Left lung (tissue), 10 donors: ENCODE data around the gene HPS3. TPM values are rescaled to one million over a fixed set of nuclear protein-coding genes. Genes with fewer than 3 reads are reported as not detected.

Experiments
- ATAC-seq: fragments of 200-7000 bp; cut with Tn5 transposase; one replicate; pipeline ENCODE4 v1.9.1; 2020; ENCODE audit warnings: moderate library complexity
- DNase-seq, 4 donors: peaks; one replicate each; pipeline ENCODE4 v3.0.0-alpha.2; 2013 to 2020
- H3K27ac ChIP-seq, 2 donors: fragments of 200-600 bp; sonication (generic) in 1 of 2; one replicate each; pipeline versions ENCODE4 v1.5.0 to v1.8.0; 2020 to 2021
- H3K27me3 ChIP-seq, 2 donors: fragments of 200-600 bp; sonication (generic) in 1 of 2; one replicate each; pipeline versions ENCODE4 v1.5.0 to v1.8.0; 2020 to 2021
- H3K36me3 ChIP-seq, 2 donors: fragments of 200-600 bp; sonication (generic) in 1 of 2; one replicate each; pipeline versions ENCODE4 v1.5.0 to v1.8.0; 2020 to 2021
- H3K4me1 ChIP-seq, 2 donors: fragments of 200-600 bp; one replicate each; pipeline ENCODE4 v1.8.0; 2021
- H3K4me3 ChIP-seq, 2 donors: fragments of 200-600 bp; sonication (generic) in 1 of 2; one replicate each; pipeline versions ENCODE4 v1.5.0 to v1.8.0; 2020 to 2021; ENCODE audit warnings: mild to moderate bottlenecking in 1 of 2
- H3K9me3 ChIP-seq, 2 donors: fragments of 200-600 bp; sonication (generic) in 1 of 2; one replicate each; pipeline versions ENCODE4 v1.5.0 to v1.8.0; 2020 to 2021
- intact Hi-C, 2 donors: fragments of 100-400 bp; cut with DNase I; formaldehyde crosslinking; loops; one replicate each; pipeline versions ENCODE4 v1.11.2 to v1.14.2; 2022
- polyA plus RNA-seq, 6 donors: library from polyadenylated mRNA; unstranded; fragments of 120-200 nt; gene quantifications; one replicate each; pipeline ENCODE4 v1.2.1, GENCODE V29; 2013; ENCODE audit not compliant: insufficient read length in 6 of 6
- total RNA-seq, 2 donors: library from RNA; stranded (reverse); fragmentation: NEBNext Ultra II Directional; extraction: Animal tissue kit (Norgen Biotek cat#: 25700); gene quantifications; one replicate each; pipeline ENCODE4 v1.2.1, GENCODE V29; 2021
- TF ChIP-seq, protein P1 (sequence below), 2 donors: fragments of 200-600 bp; sonication (generic) in 1 of 2; IDR thresholded peaks; one replicate each; pipeline versions ENCODE4 v1.5.0 to v1.8.0; 2021; ENCODE audit warnings: antibody characterized with exemption in 2 of 2
- donor health status: DM: no; HTN: yes; CAD: no.
- donor health status: DM: no; HTN: no; CAD: no.

The HPS3 gene
- total and polyA plus RNA-seq, 8 donors, result 26.2 to 43.8 (median 33.6) TPM

DNA sequence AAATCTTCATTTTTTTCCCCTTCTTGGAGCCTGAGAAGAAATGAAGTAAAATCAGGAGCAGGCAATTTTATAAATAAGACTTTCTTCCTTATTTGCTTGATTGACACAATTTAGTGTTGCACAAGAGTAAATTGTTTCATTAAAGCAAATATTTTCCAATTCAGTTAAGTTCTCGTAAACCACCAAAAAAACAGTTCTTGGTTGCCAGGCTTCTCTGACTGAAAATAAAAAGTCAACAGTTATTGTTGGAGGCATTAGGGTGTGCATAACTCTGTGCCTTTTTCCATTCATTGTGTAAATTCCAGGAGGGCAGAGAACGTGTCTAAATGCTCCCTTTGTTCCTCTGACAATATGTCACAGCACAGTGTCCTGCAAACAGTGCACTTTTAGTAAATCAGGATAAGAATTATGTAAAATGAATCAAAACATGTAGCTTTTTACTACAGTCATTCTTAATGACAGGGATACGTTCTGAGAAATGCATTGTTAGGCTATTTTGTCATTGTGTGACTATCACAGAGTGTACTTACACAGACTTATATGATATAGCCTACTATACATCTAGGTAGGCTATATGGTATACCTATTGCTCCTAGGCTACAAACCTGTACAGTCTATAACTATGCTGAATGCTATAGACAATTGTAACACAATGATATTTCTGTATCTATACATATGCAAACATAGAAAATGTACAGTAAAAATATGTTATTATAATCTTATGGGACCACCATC is 92.5 kb downstream of the HPS3 start, which contains the start of gene CP:
Gene CP, minus strand, starts transcription at position 47 of the 735 bp plus-strand sequence. Its CDS starts 37 bp downstream, at position 10.
- ATAC-seq, result peak; percentile 26
- no peak within 1 kb of the TSS for H3K4me3 ChIP-seq
- H3K27me3 ChIP-seq, result no peaks in the 10 kb centered on the region
- no peak for DNase-seq
- H3K4me1 ChIP-seq, result peaks cover 3 to 33% of the 10 kb centered on the region in 2 donors
- intact Hi-C loops, result no loop called here
- TF ChIP-seq, protein P1, sequence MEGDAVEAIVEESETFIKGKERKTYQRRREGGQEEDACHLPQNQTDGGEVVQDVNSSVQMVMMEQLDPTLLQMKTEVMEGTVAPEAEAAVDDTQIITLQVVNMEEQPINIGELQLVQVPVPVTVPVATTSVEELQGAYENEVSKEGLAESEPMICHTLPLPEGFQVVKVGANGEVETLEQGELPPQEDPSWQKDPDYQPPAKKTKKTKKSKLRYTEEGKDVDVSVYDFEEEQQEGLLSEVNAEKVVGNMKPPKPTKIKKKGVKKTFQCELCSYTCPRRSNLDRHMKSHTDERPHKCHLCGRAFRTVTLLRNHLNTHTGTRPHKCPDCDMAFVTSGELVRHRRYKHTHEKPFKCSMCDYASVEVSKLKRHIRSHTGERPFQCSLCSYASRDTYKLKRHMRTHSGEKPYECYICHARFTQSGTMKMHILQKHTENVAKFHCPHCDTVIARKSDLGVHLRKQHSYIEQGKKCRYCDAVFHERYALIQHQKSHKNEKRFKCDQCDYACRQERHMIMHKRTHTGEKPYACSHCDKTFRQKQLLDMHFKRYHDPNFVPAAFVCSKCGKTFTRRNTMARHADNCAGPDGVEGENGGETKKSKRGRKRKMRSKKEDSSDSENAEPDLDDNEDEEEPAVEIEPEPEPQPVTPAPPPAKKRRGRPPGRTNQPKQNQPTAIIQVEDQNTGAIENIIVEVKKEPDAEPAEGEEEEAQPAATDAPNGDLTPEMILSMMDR (IDR thresholded peaks at IDR 0.05), result no peak
- no peaks in the 10 kb centered on the region for H3K36me3 ChIP-seq
- no peak within 1 kb of the TSS for H3K27ac ChIP-seq
- H3K9me3 ChIP-seq, result no peaks in the 10 kb centered on the region

Other genes with a start within 250 kb of the HPS3 start
- gene GYG1, start 138.1 kb upstream of the HPS3 start, total RNA-seq, result 10 to 100 TPM; 43.9 to 67.9 TPM
- 100 to 1,000 TPM; 149 to 202 (median 173) TPM for gene GYG1, start 138.1 kb upstream of the HPS3 start, polyA plus RNA-seq
- gene HLTF, start 43.1 kb upstream of the HPS3 start, total RNA-seq, result 10 to 100 TPM; 27.5 to 32.9 TPM
- gene HLTF, start 43.1 kb upstream of the HPS3 start, polyA plus RNA-seq, result 10 to 100 TPM; 53.4 to 60.3 (median 58.1) TPM
- gene CP, start 92.2 kb downstream of the HPS3 start, total RNA-seq, result 10 to 100 TPM in 1 of 2 donors, 1 to 10 TPM in 1; 5.8 to 15.4 TPM
- gene CP, start 92.2 kb downstream of the HPS3 start, polyA plus RNA-seq, result 10 to 100 TPM in 2 of 6 donors, 1 to 10 TPM in 4; 2.5 to 15.5 (median 6.7) TPM
- 1 to 10 TPM; 8.5 to 8.8 TPM for gene TM4SF18, start 204.0 kb downstream of the HPS3 start, total RNA-seq
- gene TM4SF18, start 204.0 kb downstream of the HPS3 start, polyA plus RNA-seq, result 10 to 100 TPM in 3 of 6 donors, 1 to 10 TPM in 3; 9.4 to 13.3 (median 10.2) TPM
- 100 to 1,000 TPM; 249 to 283 TPM for gene TM4SF1, start 248.0 kb downstream of the HPS3 start, total RNA-seq
- gene TM4SF1, start 248.0 kb downstream of the HPS3 start, polyA plus RNA-seq, result 100 to 1,000 TPM in 4 of 6 donors, 10 to 100 TPM in 2; 74.1 to 127 (median 103) TPM